HuH-7 (cell line): ENCODE measurements around the gene TELO2.
"Not testable (repeated sequence)": the region's sequence is repeated elsewhere in the genome, so short reads cannot be mapped to it uniquely, and the experiment has no call there.

Experiments used
- DNase-seq: peaks from one replicate; pipeline ENCODE4 v3.0.0; 2011; ENCODE audit warnings: low spot score

Gene TELO2

GRCh38 chr16:1457489-1458245, 35.5 kb upstream of the TELO2 start:
- DNase-seq, result no peak

GRCh38 chr16:1458336-1458976, 34.7 kb upstream of the TELO2 start:
- no peak for DNase-seq

- no peak for DNase-seq
These were observed 34.2 kb upstream of the TELO2 start for GRCh38 chr16:1458977-1459341.

GRCh38 chr16:1459967-1460366, 33.2 kb upstream of the TELO2 start:
- no peak for DNase-seq

GRCh38 chr16:1460602-1461138, 32.5 kb upstream of the TELO2 start:
- no peak for DNase-seq

- no peak for DNase-seq
These were observed 32.0 kb upstream of the TELO2 start for GRCh38 chr16:1461146-1461545.

GRCh38 chr16:1464196-1464893, 28.8 kb upstream of the TELO2 start:
- no peak for DNase-seq

GRCh38 chr16:1464894-1465566, 28.1 kb upstream of the TELO2 start:
- DNase-seq, result no peak

- DNase-seq, result no peak
These were observed 27.6 kb upstream of the TELO2 start for GRCh38 chr16:1465567-1465915.

- no peak for DNase-seq
These were observed 27.1 kb upstream of the TELO2 start for GRCh38 chr16:1466054-1466453.

GRCh38 chr16:1466968-1467521, 26.1 kb upstream of the TELO2 start:
- DNase-seq, result no peak

- DNase-seq, result no peak
These were observed 24.7 kb upstream of the TELO2 start for GRCh38 chr16:1468426-1468810.

- DNase-seq, result not testable (repeated sequence)
These were observed 24.0 kb upstream of the TELO2 start for GRCh38 chr16:1469141-1469540.

- no peak for DNase-seq
These were observed 23.4 kb upstream of the TELO2 start for GRCh38 chr16:1469693-1470201.

- no peak for DNase-seq
These were observed 22.5 kb upstream of the TELO2 start for GRCh38 chr16:1470481-1471251.

GRCh38 chr16:1471569-1472194, 21.5 kb upstream of the TELO2 start:
- DNase-seq, result no peak

- DNase-seq, result no peak
These were observed 20.2 kb upstream of the TELO2 start for GRCh38 chr16:1472974-1473373.

- DNase-seq, result no peak
These were observed 18.9 kb upstream of the TELO2 start for GRCh38 chr16:1474082-1474795.

GRCh38 chr16:1474796-1475551, 18.2 kb upstream of the TELO2 start, which contains the start of gene CLCN7:
CLCN7 (minus strand) TSS chr16:1475028; CDS start chr16:1474974, 54 bp downstream.
- DNase-seq, result peak; percentile 86
